HTERT RPE-1 (cell line): Measurements from ENCODE around the gene TBK1.

ENCODE experiments used
- in situ Hi-C: fragments of 300-500 bp; cut with MboI; formaldehyde crosslinking; loops from 4 replicates; pipeline ENCODE4 v1.14.3; 2020; ENCODE audit warnings: low sequenced_read_pairs

Gene TBK1

DNA sequence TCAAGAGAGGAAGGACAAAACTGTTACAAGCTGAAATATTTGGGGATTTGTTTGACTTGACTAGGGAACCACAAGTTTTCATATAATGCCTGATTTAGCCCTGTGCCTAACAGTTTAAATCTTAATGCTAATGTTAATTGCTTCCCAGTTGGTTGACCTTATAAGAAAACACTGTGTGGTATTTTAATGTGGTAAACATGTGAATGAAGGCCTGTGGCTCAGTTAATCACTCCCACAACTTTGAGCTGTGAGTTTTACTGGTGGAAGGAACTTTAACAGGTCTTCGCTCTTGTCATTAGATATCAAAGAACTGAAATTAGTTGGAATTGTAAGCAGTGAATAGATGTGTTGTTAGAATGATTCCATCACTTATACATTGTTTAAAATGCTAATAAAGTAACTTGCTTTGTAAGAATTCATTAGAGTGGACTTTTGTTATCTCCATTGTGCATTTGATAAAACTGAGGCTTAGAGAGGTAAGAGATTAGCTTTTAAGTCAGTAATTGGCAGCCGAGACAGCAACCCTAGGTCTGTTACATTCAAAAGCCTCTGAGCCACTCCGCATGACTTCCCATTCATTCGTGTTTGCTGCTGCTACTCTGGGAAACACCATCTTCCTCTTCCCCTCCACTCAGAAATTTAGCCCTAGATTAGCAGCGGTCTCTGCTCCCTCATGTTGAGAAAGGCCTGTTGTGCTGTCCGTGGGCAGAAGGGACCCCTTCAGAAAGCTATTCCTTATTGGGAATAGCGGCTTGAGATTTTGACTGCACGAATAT is 1.0 kb upstream of the TBK1 start:
- in situ Hi-C loops = no loop called here

DNA sequence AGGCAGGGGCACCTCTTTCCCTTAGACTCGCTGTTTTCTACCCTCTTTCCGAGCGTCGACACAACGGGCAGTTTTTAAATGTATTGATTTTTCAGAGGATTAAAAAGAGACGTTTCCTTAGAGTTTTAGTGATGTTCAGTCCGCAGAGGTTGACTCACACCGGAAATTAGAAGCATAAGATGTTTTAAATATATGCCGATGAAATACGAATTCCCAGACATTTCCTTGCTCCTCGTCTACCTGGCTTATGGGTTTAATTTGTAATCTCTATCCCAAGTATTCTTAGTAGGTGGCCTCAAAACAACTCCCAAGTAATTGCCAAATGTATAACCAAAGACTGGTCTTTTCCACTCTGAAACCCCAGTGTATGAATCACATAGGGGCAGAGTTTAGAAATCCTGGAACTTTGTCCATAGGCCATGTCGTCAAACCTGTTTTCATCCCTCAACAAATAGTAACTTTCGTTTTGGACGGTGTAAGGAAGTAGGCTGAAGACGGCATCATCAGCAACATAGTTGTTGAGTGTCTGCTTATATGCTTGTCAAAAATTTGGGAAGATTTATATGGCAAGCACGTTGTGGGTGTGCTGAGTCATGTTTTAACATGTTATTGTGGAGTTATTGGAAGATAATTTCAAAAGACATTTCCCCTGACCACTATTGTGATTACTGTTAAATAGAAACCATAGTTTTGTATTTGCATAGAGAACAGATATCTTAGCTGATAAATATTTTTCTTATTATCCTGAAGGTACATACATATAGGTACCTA is 824 bp downstream of the TBK1 start:
- in situ Hi-C loops = no loop called here

DNA sequence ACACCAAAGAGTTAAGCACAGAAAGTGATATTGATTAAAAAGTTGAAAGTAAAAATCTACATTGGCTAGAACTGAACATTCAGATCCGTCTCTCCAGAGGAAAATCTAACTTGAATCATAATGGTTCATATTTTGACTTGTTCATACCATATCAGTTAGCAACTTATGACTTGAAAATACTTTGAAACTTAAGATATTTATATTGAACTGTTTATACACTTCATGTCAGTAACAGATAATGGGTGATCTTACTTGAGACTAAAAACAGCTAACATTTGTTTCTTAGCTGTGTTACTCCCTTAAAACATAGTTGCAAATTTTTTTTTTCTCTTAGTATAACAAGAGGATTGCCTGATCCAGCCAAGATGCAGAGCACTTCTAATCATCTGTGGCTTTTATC is 3.6 kb downstream of the TBK1 start:
- in situ Hi-C loops = no loop called here

DNA sequence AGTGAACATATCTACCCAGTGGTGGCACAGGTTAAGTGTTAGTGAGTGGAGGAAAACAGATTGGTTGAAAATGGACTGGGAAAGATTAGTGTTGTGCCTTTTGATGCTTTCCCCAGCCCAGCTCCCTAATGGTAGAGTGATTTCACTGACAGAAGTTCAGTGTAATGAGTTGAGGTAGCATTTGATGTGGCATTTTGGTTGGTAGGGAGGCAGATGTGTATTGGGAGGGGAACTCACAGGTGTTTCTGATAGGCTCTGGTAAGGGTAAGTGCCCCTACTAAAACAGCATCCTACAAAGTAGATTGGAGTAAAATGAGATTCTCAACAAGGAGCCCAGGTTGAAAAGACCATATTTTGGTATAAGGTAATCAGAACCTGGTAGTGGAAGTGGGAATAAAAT is 4.2 kb downstream of the TBK1 start:
- in situ Hi-C loops = no loop called here

DNA sequence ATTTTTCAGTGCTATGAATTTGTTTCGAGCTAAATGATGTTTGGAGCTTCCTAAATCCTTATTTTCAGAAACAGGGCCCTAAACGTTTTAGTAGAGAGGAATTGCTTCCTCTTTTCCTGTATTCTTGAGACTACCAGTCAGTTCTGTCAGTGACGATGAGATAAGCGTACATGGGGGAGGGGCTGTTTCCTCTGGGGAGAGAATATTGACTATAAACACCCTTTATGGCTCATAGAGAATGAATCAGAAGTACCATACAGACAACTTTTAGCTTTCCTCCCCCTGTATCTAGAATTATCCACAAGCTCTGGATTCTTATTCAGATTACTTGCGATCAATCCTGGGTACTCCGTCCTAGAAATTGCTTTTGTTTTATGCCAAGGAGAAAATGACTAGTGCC is 5.1 kb downstream of the TBK1 start:
- in situ Hi-C loops = no loop called here

DNA sequence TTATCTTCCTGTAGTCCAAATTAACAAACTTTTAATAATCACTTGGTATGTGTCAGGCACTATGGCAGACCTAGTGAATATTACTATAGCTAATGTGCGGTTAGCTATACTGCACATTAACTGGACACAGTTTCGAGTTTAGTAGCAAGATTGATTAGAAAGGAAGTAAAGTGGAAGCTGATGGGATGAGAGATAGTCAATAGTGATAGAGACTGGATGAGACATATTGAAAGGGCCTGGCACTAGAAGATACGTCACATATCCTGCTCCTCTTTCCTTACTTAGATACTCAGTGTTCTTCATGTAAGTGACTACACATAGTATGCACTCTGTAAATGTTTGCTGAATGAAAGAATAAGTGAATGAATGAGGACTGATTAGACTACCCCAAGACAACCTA is 5.5 kb downstream of the TBK1 start:
- in situ Hi-C loops = no loop called here

DNA sequence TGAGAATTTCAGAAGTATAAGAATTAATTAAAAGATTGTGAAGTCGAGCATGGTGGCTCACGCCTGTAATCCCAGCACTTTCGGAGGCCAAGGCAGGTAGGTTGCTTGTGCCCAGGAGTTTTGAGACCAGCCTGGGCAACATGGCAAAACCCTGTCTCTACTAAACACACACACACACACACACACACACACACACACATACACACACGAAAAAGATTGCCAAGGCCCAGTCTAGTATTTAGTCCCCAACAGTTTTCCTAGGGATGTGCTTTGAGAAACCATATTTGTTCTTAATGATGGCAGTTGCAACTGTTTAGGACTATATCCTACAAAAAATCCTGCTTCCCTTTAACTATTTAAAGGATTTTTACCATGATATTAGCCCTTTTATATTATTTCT is 6.0 kb downstream of the TBK1 start:
- in situ Hi-C loops = no loop called here

DNA sequence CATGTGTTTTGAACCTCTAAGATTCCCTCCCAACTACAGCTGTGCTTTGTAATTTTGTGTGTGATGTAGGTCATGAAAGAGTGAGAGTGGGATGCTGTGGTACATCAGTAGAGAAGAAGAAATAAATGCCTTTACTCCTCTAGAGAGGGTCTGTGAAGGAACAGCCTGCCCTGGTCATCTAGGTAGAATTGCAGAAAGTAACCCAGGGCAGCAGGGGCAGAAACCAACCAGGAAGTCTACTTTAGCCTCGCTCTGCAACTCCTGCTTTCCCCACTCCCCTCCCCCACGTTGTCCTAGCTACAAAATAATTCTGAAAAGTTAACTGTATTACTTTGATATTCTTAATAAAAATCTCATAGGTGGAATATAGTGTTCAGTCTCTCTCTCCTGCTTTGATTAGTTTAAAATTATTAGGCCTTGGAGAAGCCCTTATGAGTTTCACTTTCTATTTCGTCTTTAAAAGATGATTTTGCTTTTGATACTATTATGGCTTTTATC is 7.5 kb downstream of the TBK1 start:
- in situ Hi-C loops = no loop called here

DNA sequence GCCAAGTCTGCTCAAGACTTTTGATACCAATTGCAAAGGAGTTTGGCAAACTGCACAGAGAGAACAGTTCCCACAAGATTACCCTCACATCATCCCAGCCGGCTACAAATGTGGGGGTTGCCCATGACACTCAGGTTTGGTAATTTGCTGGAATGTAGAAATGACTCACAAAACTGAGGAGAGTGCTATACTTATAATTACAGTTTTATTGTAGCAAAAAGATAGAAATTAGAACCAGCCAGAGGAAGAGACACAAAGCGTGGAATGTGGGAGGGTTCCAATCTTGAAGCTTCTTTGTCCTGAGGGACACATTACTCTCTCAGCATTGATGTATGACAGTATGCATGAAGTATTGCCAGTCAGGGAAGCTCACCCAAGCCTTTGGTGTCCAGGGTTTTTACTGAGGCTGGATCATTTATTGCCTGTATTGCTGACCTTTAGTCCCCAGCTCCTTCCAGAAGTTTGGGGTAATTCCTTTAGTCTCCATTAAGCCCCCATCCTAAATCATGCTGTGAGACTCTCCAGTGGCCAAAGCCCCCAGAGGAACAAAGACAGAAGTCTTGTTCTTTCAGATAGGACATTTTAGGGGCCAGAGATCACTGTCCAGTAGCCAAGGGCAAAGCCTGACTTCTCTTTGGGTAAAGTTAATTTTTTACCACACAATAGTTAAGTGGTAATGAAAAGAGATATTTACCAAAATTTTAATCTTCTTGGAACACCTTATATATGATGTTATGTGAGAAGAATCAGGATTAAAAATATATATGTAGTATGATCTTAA is 9.9 kb downstream of the TBK1 start:
- in situ Hi-C loops = no loop called here

DNA sequence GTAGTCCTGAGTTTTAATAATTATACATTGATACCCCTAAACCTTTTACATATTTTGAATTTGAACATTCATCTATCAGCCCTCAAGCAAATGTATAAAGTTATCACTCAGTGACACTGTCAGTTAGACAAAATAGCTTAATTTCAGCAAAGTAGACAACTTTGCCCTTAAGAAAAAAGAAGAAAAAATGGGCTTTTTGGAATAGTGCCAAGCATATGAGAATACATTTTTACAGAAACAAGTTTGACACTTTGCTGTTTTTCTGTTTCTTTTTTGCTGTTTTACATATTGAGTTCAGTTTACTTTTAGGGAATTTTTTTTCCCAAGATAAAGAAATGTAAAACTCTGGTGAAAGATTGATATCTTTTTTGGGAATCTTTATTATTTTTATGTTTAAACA is 14.3 kb downstream of the TBK1 start:
- in situ Hi-C loops = no loop called here

DNA sequence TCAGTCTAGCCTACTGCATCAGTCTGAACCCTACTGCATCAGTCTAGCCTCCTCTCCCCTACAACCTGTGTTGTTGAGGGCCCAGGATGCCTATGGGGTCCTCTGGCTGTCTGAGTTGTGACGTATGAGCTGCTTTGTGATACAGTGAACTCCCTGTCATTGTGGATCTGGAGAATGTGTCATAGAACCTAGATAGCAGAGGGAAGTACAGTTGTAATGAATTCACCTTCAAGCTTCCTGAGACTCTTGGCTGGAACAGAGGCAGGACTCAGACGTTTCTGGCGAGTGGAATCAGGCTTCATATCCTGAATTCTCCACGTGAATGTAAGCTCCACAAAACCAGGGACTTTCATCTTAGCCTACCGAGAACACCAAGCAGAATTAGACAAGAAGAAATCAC is 17.0 kb downstream of the TBK1 start:
- in situ Hi-C loops = no loop called here

DNA sequence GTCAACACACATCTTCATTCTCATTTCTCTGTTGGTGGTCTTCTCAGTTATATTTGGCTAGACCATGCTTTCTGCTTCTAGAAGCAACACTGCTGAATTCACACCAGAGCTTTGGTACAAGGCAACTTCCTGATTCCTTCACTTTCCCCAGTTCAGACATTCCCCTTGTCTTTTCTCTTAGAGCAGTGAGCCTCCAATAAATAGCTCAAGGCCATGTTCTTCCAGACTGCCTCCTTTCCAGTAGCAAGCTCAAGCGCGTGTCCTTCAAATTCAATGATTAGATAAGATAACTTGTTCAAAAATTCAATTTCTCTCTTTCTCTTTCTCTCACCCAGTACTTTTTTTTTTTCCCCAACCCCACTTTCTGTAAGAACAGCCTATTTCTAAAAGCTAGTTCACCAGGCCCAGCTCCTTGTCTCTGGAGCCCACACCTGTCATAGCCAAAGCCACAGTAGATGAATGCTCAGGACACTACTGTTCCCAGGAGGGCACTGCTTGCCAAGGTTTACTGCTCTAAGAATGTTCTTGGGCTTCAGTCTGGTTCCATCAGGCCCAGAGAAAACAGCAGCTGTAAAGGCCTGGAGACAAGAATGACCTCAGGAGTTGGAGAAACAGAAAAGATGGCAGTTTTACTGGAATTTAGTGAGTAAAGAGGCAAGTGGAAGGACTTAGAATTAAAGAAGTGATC is 17.7 kb downstream of the TBK1 start:
- in situ Hi-C loops = no loop called here

DNA sequence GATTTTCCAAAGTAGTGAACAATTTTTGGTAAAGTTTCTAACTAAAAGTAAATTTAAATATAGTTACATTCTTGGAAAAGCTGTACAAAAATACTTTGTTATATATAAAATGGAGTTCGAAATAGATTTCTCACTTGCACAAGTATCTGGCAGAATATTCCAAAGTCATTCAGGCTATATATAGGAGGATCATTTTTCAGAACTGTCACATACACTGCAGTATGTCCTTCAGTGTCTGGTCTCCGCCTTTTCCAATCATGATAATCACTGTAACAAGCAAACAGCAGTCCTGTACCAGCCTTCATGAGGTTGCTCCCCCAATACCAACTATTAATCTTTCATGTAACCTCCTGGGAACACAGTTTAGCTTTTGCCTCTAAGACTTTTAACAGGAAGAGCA is 18.6 kb downstream of the TBK1 start:
- in situ Hi-C loops = no loop called here

DNA sequence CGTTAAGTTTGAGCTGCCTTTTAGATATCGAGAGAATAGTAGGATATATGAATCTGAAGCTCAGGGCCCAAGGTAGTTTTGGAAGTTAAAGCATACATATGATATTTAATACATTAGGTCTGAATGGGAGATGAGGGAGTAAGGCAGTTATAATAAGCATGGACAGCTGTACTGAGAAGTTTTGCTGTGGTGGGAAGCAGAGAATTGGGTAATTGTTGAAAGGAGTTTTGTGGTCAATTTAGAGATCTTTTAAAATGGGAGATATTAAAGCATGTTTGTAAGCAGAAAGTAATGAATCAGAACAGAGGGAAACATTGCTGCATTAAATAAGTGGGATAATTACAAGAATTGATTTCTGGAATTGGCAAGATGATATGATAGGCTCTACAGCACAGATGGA is 21.3 kb downstream of the TBK1 start:
- in situ Hi-C loops = no loop called here

DNA sequence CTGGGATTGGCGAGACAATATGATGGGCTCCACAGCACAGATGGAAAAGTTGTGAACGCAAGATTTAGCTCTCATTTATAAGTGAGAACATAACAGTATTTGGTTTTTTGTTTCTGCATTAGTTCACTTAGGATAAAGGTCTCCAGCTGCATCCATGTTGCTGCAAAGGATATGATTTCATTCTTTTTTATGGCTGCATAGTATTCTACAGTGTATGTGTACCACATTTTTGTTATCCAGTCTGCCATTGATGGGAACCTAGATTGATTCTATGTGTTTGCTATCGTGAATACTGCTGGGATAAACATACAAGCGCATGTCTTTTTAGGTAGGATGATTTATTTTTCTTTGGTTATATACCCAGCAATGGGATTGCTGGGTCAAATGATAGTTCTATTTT is 23.6 kb downstream of the TBK1 start:
- in situ Hi-C loops = no loop called here

DNA sequence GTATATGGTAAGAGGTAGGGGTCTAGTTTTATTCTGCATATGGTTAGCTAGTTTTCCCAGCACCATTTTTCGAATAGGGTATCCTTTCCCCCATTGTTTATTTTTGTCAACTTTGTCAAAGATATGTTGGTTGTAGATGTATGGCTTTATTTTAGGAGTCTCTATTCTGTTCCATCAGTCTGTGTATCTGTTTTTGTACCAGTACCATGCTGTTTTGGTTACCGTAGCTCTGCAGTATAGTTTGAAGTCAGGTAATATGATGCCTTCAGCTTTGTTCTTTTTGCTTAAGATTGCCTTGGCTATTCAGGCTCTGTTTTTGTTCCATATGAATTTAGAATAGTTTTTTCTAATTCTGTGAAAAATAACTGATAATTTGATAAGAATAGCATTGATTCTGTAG is 24.9 kb downstream of the TBK1 start:
- in situ Hi-C loops = no loop called here

DNA sequence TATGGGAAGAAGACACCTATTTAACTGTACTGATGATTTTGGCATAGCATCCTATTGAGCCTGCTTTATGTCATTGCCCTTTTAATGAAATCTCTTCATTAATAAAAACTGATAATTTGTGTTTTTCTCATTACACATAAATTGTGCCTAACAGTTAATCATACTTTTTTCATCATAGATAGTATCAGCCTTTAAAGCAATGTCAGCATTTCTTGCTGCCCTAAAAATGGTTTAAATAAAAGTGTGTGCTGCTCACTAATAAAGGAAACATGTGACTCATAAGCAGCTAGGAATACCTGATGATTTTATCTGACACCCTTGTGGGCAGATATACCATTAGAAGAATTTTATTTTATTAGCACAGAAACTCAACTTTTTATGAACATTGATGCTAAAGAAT is 26.7 kb downstream of the TBK1 start:
- in situ Hi-C loops = no loop called here

DNA sequence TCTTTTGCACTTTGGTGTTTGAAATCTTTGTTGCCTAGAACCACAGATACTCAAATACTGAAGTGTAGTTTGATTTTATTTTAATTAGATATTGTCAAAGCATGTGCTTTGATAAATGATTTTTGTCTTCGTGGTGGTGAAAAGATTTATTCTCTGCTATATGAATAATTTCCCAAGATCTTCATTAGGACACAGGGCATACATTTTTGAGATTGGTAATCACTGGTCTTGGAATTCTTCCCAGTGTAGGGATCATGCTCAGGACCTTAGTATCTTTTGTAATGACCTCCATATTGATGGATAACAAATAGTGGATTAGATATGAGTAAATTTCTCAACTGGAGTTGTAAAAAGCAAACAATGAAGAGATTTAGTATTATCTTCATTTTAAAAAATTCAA is 28.2 kb downstream of the TBK1 start:
- in situ Hi-C loops = no loop called here

DNA sequence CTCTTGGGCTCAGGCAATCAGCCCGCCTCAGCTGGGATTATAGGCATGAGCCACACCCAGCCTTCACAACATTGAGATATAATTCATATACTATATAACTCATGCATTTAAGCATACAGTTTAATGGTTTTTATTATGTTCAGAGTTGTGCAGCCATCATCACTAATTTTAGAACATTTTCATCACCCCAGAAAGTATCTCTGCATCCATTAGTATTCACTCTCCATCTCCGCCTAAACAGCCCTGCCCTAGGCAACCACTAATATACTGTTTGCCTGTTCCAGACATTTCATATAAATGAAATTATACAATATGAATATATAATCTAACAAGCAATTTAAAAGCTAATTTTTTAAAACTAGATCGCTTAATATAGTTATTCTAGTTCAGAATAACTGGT is 34.7 kb downstream of the TBK1 start:
- in situ Hi-C loops = no loop called here

DNA sequence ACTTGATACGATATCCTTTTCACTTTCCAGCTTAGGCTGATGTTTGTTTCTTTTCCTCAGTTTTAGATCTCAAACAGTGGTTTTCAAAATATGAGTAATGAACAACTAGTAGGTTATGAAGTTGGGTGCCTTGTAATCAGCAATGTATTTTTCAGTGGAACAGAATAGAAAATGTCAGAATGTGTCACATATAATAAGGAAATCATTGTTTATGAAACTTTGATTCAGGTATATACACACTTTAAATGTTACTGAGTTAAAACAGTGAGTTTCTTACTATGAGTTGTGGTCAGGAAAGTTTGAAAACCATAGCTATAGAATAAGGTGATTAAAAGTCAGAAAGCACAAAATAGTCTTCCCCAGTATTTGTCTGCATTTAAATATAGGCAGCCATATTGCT is 39.8 kb downstream of the TBK1 start:
- in situ Hi-C loops = no loop called here

DNA sequence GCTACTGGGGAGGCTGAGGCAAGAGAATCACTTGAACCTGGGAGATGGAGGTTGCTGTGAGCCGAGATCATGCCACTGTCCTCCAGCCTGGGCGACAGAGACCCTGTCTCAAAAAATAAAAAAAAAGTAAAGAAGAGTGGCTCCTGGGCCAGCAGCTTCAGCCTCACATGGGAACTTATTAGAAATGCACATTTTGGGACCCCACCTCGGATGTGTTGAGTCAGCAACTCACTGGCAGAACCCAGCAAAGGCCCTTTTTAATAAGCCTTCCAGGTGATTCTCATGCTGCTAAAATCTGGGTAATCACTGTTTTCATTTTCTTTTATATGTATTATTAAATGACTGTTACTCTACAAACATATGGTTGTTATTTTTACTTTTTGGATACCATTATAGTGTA is 41.6 kb downstream of the TBK1 start:
- in situ Hi-C loops = no loop called here
